ENCODE measurements around the gene MORN3.
"Not testable (repeated sequence)": the region's sequence is repeated elsewhere in the genome, so short reads cannot be mapped to it uniquely, and the experiment has no call there.

- TF ChIP-seq, protein P1, sequence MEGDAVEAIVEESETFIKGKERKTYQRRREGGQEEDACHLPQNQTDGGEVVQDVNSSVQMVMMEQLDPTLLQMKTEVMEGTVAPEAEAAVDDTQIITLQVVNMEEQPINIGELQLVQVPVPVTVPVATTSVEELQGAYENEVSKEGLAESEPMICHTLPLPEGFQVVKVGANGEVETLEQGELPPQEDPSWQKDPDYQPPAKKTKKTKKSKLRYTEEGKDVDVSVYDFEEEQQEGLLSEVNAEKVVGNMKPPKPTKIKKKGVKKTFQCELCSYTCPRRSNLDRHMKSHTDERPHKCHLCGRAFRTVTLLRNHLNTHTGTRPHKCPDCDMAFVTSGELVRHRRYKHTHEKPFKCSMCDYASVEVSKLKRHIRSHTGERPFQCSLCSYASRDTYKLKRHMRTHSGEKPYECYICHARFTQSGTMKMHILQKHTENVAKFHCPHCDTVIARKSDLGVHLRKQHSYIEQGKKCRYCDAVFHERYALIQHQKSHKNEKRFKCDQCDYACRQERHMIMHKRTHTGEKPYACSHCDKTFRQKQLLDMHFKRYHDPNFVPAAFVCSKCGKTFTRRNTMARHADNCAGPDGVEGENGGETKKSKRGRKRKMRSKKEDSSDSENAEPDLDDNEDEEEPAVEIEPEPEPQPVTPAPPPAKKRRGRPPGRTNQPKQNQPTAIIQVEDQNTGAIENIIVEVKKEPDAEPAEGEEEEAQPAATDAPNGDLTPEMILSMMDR (conservative IDR thresholded peaks at IDR 0.05; ENCODE audit: low read depth, low read length) = not testable (repeated sequence)
- TF ChIP-seq POLR2A, CEBPB (IDR thresholded peaks at IDR 0.05; ENCODE audit: low read depth, low read length): not testable (repeated sequence)
Measured at GRCh38 chr12:121697861-121698260, 28.4 kb upstream of the MORN3 start.

Measured in IMR-90 (cell line).